Stimulated activated CD4-positive, alpha-beta T cell treated with anti-CD3 and anti-CD28 coated beads, Interleukin-4, amount 100 ng/mL, for 24 hours (primary cell): ENCODE measurements around the gene ZFHX3.

Experiments
- DNase-seq: peaks from one replicate; pipeline ENCODE4 v3.0.0-alpha.2; 2020

ZFHX3 gene

GRCh38 chr16:72946063-72946462 lies 101.9 kb downstream of the ZFHX3 start:
- DNase-seq = no peak

GRCh38 chr16:72945611-72946010 lies 102.3 kb downstream of the ZFHX3 start:
- no peak for DNase-seq

- no peak for DNase-seq
Measured at GRCh38 chr16:72944757-72945485, 103.0 kb downstream of the ZFHX3 start.

- no peak for DNase-seq
Measured at GRCh38 chr16:72942021-72942420, 105.9 kb downstream of the ZFHX3 start.

GRCh38 chr16:72940886-72941285 lies 107.0 kb downstream of the ZFHX3 start:
- DNase-seq = no peak

- no peak for DNase-seq
Measured at GRCh38 chr16:72939247-72939646, 108.7 kb downstream of the ZFHX3 start.

GRCh38 chr16:72938795-72939164 lies 109.1 kb downstream of the ZFHX3 start:
- DNase-seq = no peak

- DNase-seq = no peak
Measured at GRCh38 chr16:72937916-72938794, 109.8 kb downstream of the ZFHX3 start.

GRCh38 chr16:72937360-72937759 lies 110.6 kb downstream of the ZFHX3 start:
- DNase-seq = no peak

- DNase-seq = no peak
Measured at GRCh38 chr16:72936408-72936807, 111.5 kb downstream of the ZFHX3 start.

GRCh38 chr16:72935896-72936295 lies 112.0 kb downstream of the ZFHX3 start:
- no peak for DNase-seq

GRCh38 chr16:72934636-72935403 lies 113.1 kb downstream of the ZFHX3 start:
- no peak for DNase-seq

GRCh38 chr16:72932677-72933335 lies 115.1 kb downstream of the ZFHX3 start:
- no peak for DNase-seq

- no peak for DNase-seq
Measured at GRCh38 chr16:72932050-72932449, 115.9 kb downstream of the ZFHX3 start.

- no peak for DNase-seq
Measured at GRCh38 chr16:72930396-72930795, 117.5 kb downstream of the ZFHX3 start.

- no peak for DNase-seq
Measured at GRCh38 chr16:72928090-72928981, 119.6 kb downstream of the ZFHX3 start.

GRCh38 chr16:72927199-72928089 lies 120.5 kb downstream of the ZFHX3 start:
- no peak for DNase-seq

- DNase-seq = no peak
Measured at GRCh38 chr16:72926177-72927070, 121.5 kb downstream of the ZFHX3 start.

GRCh38 chr16:72925631-72925979 lies 122.3 kb downstream of the ZFHX3 start:
- DNase-seq = no peak
